Head of caudate nucleus (tissue), 42 donors: ENCODE results near the gene TGFBR2.

ENCODE experiments used
- DNase-seq, 42 donors: peaks; one replicate each; pipeline versions ENCODE4 v3.0.0 to v3.0.0-alpha.2; 2020 to 2021; ENCODE audit warnings: mixed read lengths in 7 of 42
- intact Hi-C: fragments of 100-400 bp; cut with DNase I; formaldehyde crosslinking; loops from one replicate; pipeline ENCODE4 v1.15.0; 2022

Gene TGFBR2

DNA sequence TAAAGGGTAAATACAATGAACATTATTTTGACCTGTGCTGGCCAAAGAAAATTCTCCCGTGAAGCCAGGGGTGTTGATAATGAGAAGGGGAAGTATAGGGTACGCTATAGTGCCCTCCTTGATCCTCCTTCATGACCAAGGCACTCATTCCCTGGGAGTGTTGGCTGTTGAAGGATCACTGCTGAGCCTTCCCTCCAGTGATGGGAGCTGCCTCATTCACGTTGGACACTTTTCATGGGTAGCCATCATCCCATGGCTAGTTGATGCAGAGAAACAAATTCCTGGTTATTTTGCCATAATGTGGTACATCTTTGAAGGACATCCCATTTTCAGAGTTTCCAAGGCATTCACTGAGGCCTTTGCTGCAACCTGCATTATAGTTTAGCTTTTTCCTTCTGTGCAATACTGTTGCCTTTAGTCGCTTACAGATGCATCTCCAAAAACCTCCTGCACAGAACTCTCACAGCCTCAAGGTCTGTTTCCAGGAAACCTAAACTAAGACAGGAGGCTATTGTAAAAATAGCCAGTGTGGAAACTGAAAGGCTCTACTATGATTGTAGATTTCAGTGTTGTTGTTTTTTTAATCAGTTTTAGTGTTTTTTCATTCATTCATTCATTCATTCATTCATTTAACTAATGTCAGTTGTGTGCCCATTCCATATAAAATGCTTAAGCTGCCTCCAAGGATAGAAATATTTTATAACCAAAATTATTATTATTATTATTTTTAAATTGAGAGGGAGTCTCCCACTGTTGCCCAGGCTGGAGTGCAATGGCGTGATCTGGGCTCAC is 40.8 kb downstream of the TGFBR2 start:
- no peak for DNase-seq
- intact Hi-C loops: no loop called here

DNA sequence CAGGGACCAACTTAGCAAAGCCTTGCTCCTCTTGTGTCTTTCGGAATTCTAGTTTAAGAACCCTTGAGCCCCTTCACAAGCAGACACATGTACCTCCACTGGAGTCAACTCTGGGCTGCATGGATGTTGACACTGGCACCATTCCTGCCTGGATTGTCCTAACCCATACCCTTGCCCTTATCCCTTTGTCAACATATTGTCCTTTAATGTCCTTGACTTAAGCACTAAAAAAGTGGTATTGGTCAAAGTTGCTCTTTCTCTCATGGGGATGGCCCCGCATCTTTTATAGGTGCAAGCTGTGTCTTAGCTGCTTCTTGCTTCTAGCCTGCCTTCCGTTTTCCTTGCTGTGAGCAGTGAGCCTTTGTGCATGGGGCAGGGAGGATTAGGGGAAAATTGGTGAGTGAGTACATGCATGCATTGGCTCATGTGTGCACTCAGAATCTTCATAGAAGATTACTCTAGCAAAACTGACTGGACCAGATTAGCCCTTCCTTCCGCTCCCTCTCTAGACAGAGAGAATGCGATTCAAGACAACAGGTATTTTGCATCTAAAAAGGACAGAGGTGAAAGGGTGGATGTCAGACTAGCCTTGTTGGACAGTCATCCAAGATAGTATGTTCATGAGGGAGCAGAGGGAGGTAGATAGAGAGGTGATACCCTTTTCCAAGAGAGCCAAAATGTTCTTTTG is 42.4 kb downstream of the TGFBR2 start:
- DNase-seq: no peak
- intact Hi-C loops: no loop called here

DNA sequence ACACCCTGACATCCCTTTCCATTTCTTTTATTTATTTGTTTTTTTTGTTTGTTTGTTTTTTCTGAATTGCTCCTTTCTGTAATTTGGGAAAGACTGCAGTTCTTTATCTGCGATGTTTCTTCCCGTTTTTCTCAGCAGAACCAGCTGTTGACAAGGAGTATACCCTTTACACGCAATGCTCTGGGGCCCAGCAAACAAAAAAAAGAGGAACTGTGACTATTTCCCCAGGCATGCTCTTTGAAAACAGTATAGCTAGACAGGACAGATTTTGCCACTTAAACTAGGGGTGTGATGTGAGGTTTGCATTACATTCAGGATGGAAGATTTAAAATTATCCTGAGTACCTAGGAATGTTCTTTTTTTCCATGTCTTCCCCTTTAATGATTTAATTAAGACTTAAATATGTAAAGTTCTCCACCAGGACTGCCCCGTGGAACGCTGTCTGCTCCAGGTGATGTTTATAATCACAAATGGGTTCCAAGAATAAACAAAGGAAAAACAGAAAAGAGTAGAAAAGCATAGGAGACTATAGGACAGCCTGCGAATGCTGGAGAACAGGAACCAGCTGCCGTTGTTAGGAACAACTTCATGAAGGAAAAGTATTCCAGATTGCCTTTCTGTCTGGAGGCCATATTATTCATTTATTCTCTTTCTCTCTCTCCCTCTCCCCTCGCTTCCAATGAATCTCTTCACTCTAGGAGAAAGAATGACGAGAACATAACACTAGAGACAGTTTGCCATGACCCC is 43.3 kb downstream of the TGFBR2 start:
- intact Hi-C loops: no loop called here
- peak in 1 of 42 donors; percentile 20 for DNase-seq

- intact Hi-C loops: no loop called here
These were observed 44.1 kb downstream of the TGFBR2 start for GRCh38 chr3:30650348-30650995.

DNA sequence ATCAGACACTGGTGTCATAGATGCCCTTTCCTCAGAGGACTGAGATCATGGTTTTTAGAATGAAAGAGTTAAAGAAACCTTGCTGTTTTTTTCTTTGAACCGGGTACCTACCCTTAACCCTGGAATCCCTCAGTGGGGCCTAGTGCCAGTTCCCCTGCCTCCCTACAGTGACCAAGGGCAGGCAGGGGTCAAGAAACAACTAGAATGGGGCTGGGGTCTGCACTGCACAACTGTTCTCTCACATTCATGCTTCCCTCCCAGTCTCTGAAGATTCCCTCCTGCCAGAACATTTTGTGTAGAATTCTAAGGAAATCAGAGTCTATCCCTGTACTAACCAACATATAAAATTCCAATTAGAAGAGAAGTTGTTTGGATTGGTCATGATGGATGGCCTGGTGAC is 47.9 kb downstream of the TGFBR2 start:
- DNase-seq: no peak
- intact Hi-C loops: no loop called here

More at GRCh38 chr3:30650348-30650995, 44.1 kb downstream of the TGFBR2 start:
- no peak for DNase-seq

- intact Hi-C loops: no loop called here
- no peak for DNase-seq
These were observed 48.9 kb downstream of the TGFBR2 start for GRCh38 chr3:30655187-30655812.

- DNase-seq: no peak
- intact Hi-C loops: no loop called here
These were observed 50.3 kb downstream of the TGFBR2 start for GRCh38 chr3:30656624-30657141.

DNA sequence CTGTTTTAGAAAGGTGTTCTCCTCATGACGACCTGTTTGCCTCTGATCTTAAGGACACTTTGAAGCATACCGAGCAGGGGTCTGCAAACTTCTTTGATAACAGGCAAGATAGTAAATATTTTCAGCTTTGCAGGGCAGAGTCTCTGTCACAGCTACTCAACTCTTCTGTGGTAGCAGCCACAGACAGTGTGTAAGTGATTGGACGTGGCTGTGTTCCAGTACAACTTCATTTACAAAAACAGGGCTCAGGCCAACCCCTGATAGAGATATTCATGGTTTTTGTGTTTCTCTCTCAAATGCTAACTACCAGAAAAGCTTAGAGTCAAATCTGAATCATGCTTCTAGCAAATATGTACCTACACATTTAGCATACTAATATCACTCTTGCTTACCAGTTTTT is 51.5 kb downstream of the TGFBR2 start:
- intact Hi-C loops: no loop called here

GRCh38 chr3:30658328-30659052 is 52.1 kb downstream of the TGFBR2 start:
- intact Hi-C loops: no loop called here
- peak in 2 of 42 donors; percentile 29 to 30 for DNase-seq

More for the DNA sequence above, 51.5 kb downstream of the TGFBR2 start:
- no peak for DNase-seq

DNA sequence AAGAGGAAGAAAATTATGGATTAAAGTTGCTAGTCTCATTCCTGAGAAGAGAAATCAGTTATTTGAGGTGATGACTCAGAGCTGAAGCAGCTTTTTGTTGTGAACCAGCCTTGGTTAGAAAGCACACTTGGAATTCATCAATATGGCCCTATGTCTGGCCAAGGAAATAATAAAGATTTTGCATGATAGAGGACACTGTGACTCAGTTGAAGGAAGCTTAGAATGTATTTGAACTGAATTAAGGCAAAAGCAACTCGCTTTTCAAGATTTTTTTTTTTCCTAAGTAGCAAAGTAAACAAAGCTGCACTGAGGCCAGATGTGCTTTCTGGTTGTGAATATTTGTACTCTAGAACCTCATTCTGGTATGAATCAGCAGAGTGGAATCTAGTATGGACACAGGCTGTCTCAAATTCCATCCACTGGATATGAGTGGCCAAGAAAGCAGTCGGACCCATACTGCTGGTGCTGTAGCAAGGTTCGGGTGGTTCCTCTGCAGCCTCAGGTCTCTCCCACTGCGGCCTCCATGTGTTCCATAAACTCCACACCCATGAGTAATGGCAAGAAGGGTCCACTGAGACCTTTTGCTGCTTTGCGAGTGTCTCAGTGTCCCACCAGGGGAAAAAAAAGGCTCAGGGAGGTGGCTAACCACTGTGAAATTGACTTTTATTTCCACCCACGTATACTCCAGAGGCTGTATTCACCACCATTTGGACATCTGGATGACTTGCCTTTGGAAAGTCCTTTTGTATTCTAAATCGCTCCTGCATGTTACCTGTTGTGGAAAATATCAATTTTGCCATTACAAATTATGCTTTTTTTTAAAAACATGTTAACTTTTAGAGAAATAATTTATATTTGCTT is 53.1 kb downstream of the TGFBR2 start:
- DNase-seq: no peak
- intact Hi-C loops: no loop called here

- no peak for DNase-seq
- intact Hi-C loops: no loop called here
These were observed 53.7 kb downstream of the TGFBR2 start for GRCh38 chr3:30660136-30660535.

- no peak for DNase-seq
These were observed 54.3 kb downstream of the TGFBR2 start for GRCh38 chr3:30660656-30661055.

GRCh38 chr3:30661098-30661873 is 54.9 kb downstream of the TGFBR2 start:
- no peak for DNase-seq
- intact Hi-C loops: no loop called here

More at GRCh38 chr3:30660656-30661055, 54.3 kb downstream of the TGFBR2 start:
- intact Hi-C loops: no loop called here

DNA sequence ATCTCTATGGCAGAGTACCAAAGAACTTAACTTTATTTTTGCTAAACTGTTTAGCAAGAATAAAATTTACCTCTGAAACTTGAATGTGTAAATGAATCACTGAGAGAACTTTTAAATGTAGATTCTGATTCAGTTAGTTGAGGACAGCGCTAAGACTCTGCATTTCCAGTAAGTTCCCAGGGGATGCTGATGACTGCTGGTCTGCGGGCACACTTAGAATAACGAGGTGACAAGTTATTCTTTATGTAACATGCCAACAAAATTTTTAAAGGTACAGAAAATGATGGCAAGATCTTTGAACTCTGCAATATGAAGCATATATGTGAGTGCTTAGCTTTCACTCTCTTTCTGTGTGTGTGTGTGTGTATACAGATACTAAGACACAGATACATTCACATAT is 56.4 kb downstream of the TGFBR2 start:
- intact Hi-C loops: no loop called here
- DNase-seq: no peak

DNA sequence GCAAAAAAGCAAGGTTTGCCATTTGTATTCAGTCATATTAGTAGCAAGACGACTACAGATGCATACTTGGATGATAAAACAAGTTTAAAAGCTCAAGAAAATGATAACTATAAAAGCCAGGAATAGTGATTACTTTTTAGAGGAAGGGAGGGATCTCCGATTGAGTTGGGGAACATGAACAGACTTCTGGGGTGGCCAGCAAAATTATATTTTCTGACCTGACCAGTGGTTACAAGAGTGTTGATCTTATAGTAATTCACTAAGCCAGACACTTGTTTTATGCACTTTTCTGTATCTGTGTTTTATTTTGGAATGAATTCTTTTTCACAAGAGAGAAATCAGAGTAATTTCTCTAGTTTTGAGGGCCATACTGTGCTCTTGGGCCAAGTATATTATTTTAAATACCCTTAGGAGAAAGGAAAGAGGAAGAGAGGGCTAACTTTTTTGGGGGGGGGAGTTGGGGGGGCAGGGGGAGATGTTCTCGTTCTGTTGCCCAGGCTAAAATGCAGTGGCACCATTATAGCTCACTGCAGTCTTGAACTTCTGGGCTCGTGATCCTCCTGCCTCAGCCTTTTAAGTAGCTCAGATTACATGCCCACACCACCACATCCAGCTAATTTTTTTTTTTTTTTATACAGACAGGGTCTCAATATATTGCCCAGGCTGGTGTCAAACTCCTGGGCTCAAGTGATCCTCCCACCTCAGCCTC is 57.3 kb downstream of the TGFBR2 start:
- no peak for DNase-seq
- intact Hi-C loops: no loop called here

DNA sequence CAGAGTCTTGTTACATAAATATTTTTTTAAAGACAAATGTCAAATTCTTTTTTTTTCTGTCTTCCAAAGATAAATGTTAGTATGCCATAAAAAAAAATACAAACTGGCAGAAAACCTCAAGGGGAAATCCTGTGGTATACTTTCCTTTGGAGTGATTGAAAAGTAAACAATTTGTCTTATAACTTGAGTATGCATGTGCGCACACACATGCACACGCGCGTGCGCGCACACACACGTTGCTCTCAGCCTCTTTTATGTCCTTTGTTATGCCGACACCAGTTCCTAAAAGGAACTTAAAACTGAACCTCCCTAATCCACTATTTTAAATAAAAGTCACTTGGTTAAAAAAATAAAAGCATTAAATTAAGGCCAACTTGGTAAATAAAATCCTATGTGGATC is 58.1 kb downstream of the TGFBR2 start:
- intact Hi-C loops: no loop called here

More for the DNA sequence above, 58.1 kb downstream of the TGFBR2 start:
- DNase-seq: no peak
